Mesenchymal stem cell (in vitro differentiated cells and primary cell): Measurements from ENCODE around the gene SUPT20HL2.

Experiments used
- DNase-seq: peaks from one replicate; pipeline ENCODE4 v3.0.0-alpha.2; 2013
- H2AFZ ChIP-seq: one replicate; pipeline ENCODE4 v1.6.1; 2013; ENCODE audit warnings: low read depth, mild to moderate bottlenecking, control low read depth, inconsistent platforms, low read length, moderate library complexity
- H2AK5ac ChIP-seq: 2 replicates; pipeline ENCODE4 v1.6.1; 2013; ENCODE audit warnings: low read length, moderate library complexity, mild to moderate bottlenecking, inconsistent platforms; ENCODE audit not compliant: severe bottlenecking
- H2BK120ac ChIP-seq: one replicate; pipeline ENCODE4 v1.6.1; 2013; ENCODE audit warnings: low read depth, mild to moderate bottlenecking, inconsistent platforms, low read length, moderate library complexity
- H2BK12ac ChIP-seq, 2 experiments: one replicate each; pipeline ENCODE4 v1.6.1; 2013; ENCODE audit warnings: inconsistent platforms in 2 of 2, low read length in 2 of 2, mild to moderate bottlenecking in 2 of 2, moderate library complexity in 2 of 2, control low read depth in 1 of 2
- H2BK15ac ChIP-seq: one replicate; pipeline ENCODE4 v1.6.1; 2013; ENCODE audit warnings: mild to moderate bottlenecking, low read depth, inconsistent platforms; ENCODE audit not compliant: poor library complexity, severe bottlenecking
- H2BK5ac ChIP-seq: 2 replicates; pipeline ENCODE4 v1.6.1; 2013; ENCODE audit warnings: low read depth, mild to moderate bottlenecking, low read length, control low read depth, inconsistent platforms; ENCODE audit not compliant: poor library complexity, severe bottlenecking
- H3K14ac ChIP-seq, 2 experiments: one replicate each; pipeline ENCODE4 v1.6.1; 2013; ENCODE audit warnings: inconsistent platforms in 2 of 2, low read length in 2 of 2, control low read depth in 1 of 2, mild to moderate bottlenecking in 1 of 2, moderate library complexity in 1 of 2
- H3K18ac ChIP-seq, 2 experiments: one replicate each; pipeline ENCODE4 v1.6.1; 2013; ENCODE audit warnings: inconsistent platforms in 2 of 2, low read length in 2 of 2, control low read depth in 1 of 2, low read depth in 1 of 2, mild to moderate bottlenecking in 1 of 2
- H3K23ac ChIP-seq, 2 experiments: one replicate each; pipeline ENCODE4 v1.6.1; 2013; ENCODE audit warnings: inconsistent platforms in 2 of 2, low read length in 2 of 2, mild to moderate bottlenecking in 2 of 2, moderate library complexity in 2 of 2, control low read depth in 1 of 2
- H3K27ac ChIP-seq: 2 replicates; pipeline ENCODE4 v1.5.1; 2013; ENCODE audit warnings: mild to moderate bottlenecking, moderate library complexity, low read length, control low read depth, inconsistent platforms; ENCODE audit not compliant: poor library complexity, severe bottlenecking
- H3K27me3 ChIP-seq, 2 experiments: 2 replicates each; pipeline versions ENCODE4 v1.6.1 to v1.7.0; 2013; ENCODE audit warnings: low read length in 2 of 2, mild to moderate bottlenecking in 2 of 2, moderate library complexity in 2 of 2, control low read depth in 1 of 2, inconsistent platforms in 1 of 2; ENCODE audit not compliant: control insufficient read depth in 1 of 2, insufficient read depth in 1 of 2
- H3K36me3 ChIP-seq, 2 experiments: 2 replicates each; pipeline versions ENCODE4 v1.6.1 to v1.7.0; 2013; ENCODE audit warnings: low read length in 2 of 2, control low read depth in 1 of 2, inconsistent platforms in 1 of 2, low read depth in 1 of 2, mild to moderate bottlenecking in 1 of 2; ENCODE audit not compliant: insufficient read depth in 2 of 2, control insufficient read depth in 1 of 2
- H3K4ac ChIP-seq, 2 experiments: one replicate each; pipeline ENCODE4 v1.6.1; 2013; ENCODE audit warnings: inconsistent platforms in 2 of 2, low read length in 2 of 2, mild to moderate bottlenecking in 2 of 2, moderate library complexity in 2 of 2, control low read depth in 1 of 2, low read depth in 1 of 2
- H3K4me1 ChIP-seq: 2 replicates; pipeline ENCODE4 v1.6.1; 2013; ENCODE audit warnings: low read depth, low read length, control low read depth; ENCODE audit not compliant: control insufficient read depth, insufficient read depth
- H3K4me2 ChIP-seq: 2 replicates; pipeline ENCODE4 v1.6.1; 2013; ENCODE audit warnings: low read length, mild to moderate bottlenecking, inconsistent platforms; ENCODE audit not compliant: poor library complexity, severe bottlenecking
- H3K4me3 ChIP-seq, 2 experiments: 2 replicates each; pipeline versions ENCODE4 v1.5.1 to v1.7.0; 2013; ENCODE audit warnings: low read length in 2 of 2, mild to moderate bottlenecking in 2 of 2, control low read depth in 1 of 2, low read depth in 1 of 2; ENCODE audit not compliant: insufficient read depth in 1 of 2
- H3K79me1 ChIP-seq: replicated peaks from 2 replicates; pipeline ENCODE4 v1.6.1; 2013; ENCODE audit warnings: mild to moderate bottlenecking, control low read depth, low read length, inconsistent platforms; ENCODE audit not compliant: poor library complexity, severe bottlenecking
- H3K9ac ChIP-seq: 2 replicates; pipeline ENCODE4 v1.7.0; 2013; ENCODE audit warnings: mild to moderate bottlenecking, low read length, moderate library complexity
- H3K9me3 ChIP-seq: 2 replicates; pipeline ENCODE4 v1.7.0; 2013; ENCODE audit warnings: mild to moderate bottlenecking, low read length; ENCODE audit not compliant: control insufficient read depth
- H4K8ac ChIP-seq: one replicate; pipeline ENCODE4 v1.6.1; 2013; ENCODE audit warnings: inconsistent platforms, mild to moderate bottlenecking, low read length, moderate library complexity
- H4K91ac ChIP-seq: one replicate; pipeline ENCODE4 v1.6.1; 2013; ENCODE audit warnings: mild to moderate bottlenecking, low read length, inconsistent platforms
- WGBS: methylation state at CpG from one replicate; pipeline ENCODE4 v1.1.7; 2013; ENCODE audit warnings: mixed read lengths; 5-methylcytosine and 5-hydroxymethylcytosine counted together

The SUPT20HL2 gene

DNA sequence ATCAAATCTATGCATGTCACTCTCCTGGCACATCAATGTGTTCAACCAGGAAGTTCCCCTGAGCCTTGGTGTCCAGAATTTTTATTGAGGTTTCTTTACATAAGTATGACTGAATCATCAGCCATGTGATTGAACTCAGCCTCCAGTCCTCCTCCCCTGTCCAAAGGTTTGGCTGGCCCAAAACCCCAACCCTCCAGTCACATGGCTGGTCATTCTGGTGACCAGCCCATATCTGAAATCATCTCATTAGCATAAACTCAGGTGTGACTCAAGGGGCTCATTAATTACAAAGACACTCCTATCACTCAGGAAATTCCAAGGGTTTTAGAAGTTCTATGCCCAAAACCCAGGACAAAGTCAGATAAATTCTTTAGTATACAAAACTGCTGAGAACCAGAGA is 20.6 kb upstream of the SUPT20HL2 start:
- Histone ChIP-seq H3K4me1 (no peaks in the 10 kb centered on the region), H3K4ac (no peak overlapping the region), H3K9ac (peak overlapping the region; percentile 18), H3K36me3 (no peaks in the 10 kb centered on the region), H3K18ac (no peak overlapping the region), H4K91ac (no peak overlapping the region), H2BK5ac (no peak overlapping the region), H3K23ac (no peak overlapping the region), H3K4me3 (no peak overlapping the region), H3K27ac (no peak overlapping the region), H3K27me3 (peaks cover 0 to 6% of the 10 kb centered on the region in 2 experiments), H2BK120ac (no peak overlapping the region), H2BK15ac (no peak overlapping the region), H3K79me1 (no peaks in the 10 kb centered on the region), H3K9me3 (no peaks in the 10 kb centered on the region), H2AK5ac (no peak overlapping the region), H2AFZ (no peak overlapping the region), H2BK12ac (no peak overlapping the region), H3K4me2 (no peak overlapping the region), H4K8ac (no peak overlapping the region), H3K14ac (no peak overlapping the region)
- no peak for DNase-seq

DNA sequence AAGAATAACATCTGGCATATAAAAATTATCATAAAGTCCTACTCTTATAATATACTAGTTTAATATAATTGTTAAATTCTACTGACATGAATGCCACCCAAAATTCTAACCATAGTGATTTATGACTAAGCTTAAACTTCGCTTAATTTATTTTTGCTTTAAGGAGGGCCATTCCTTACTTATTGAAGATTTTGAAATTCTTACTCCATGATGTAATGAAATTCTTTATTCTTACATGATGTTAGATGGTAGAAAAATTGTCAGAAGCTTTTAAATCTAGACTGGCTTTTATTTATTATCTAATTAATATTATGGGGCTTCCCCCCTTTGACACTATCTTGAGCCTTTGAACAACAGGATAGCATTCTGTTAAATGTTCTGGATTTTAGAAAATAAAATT is 19.5 kb upstream of the SUPT20HL2 start:
- Histone ChIP-seq H2AFZ (no peak overlapping the region), H2BK12ac (no peak overlapping the region), H3K9ac (peak overlapping the region; percentile 18), H3K4me2 (no peak overlapping the region), H3K4me1 (no peaks in the 10 kb centered on the region), H4K8ac (no peak overlapping the region), H2BK15ac (no peak overlapping the region), H3K27me3 (peaks cover 0 to 6% of the 10 kb centered on the region in 2 experiments), H3K4ac (no peak overlapping the region), H3K14ac (no peak overlapping the region), H2BK5ac (no peak overlapping the region), H3K27ac (no peak overlapping the region), H4K91ac (no peak overlapping the region), H3K36me3 (no peaks in the 10 kb centered on the region), H2AK5ac (no peak overlapping the region), H3K79me1 (no peaks in the 10 kb centered on the region), H3K9me3 (no peaks in the 10 kb centered on the region), H3K18ac (no peak overlapping the region), H3K4me3 (no peak overlapping the region), H3K23ac (no peak overlapping the region), H2BK120ac (no peak overlapping the region)
- no peak for DNase-seq
- WGBS, result no CpG with 5 or more reads among the region's 1 CpG

DNA sequence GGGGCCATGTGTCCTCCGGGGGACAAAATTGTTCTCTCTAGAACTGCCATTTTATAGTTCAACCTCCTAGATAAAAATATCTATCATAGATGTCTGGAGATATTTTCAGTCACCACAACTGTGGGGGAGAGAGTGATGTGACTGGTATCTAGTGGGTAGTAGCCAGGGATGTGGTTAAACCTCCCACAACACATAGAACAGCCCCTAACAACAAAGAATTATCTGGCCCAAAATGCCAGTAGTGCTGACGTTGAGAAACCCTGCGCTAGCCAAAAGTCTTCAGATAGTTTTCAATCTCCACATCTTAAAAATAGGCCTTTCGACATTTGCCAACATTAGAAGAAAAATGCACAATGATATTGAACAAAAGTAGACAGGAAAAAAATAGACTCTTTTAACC is 19.0 kb upstream of the SUPT20HL2 start:
- no peak for DNase-seq
- Histone ChIP-seq H3K27ac (no peak overlapping the region), H2BK5ac (no peak overlapping the region), H3K4me3 (no peak overlapping the region), H3K79me1 (no peaks in the 10 kb centered on the region), H2AK5ac (no peak overlapping the region), H2BK120ac (no peak overlapping the region), H3K4ac (no peak overlapping the region), H3K23ac (no peak overlapping the region), H3K27me3 (peaks cover 0 to 6% of the 10 kb centered on the region in 2 experiments), H4K91ac (no peak overlapping the region), H2AFZ (no peak overlapping the region), H2BK15ac (no peak overlapping the region), H3K18ac (no peak overlapping the region), H3K9ac (no peak overlapping the region), H3K4me1 (no peaks in the 10 kb centered on the region), H3K36me3 (no peaks in the 10 kb centered on the region), H3K14ac (no peak overlapping the region), H3K9me3 (no peaks in the 10 kb centered on the region), H3K4me2 (no peak overlapping the region), H2BK12ac (no peak overlapping the region), H4K8ac (no peak overlapping the region)
- 100% methylated on average over 1 of the region's 4 CpGs for WGBS

DNA sequence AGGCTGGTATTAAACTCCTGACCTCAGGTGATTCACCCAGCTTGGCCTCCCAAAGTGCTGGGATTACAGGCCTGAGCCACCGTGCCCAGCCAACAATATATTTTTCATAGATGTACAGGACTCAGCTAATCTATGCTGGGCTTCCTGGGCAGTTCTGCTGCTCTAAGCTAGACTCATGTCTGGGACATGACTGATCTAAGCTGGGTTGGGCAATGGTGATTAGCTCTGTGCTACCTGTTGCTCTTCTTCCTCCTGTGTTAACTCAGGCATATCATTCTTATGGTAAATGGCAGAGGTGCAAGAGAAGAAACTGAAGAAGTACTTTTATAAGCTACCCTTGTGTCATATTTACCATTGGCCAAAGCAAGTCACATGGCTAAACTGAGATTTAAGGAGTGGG is 11.4 kb upstream of the SUPT20HL2 start:
- Histone ChIP-seq H2BK120ac (no peak overlapping the region), H3K9me3 (no peaks in the 10 kb centered on the region), H3K36me3 (no peaks in the 10 kb centered on the region), H3K9ac (no peak overlapping the region), H4K91ac (no peak overlapping the region), H3K4ac (no peak overlapping the region), H2AFZ (no peak overlapping the region), H3K4me2 (no peak overlapping the region), H3K27me3 (peaks cover 0 to 18% of the 10 kb centered on the region in 2 experiments), H3K14ac (no peak overlapping the region), H2BK5ac (no peak overlapping the region), H2BK15ac (no peak overlapping the region), H3K18ac (no peak overlapping the region), H3K27ac (no peak overlapping the region), H3K23ac (no peak overlapping the region), H2AK5ac (no peak overlapping the region), H3K4me3 (no peak overlapping the region), H4K8ac (no peak overlapping the region), H2BK12ac (no peak overlapping the region), H3K79me1 (no peaks in the 10 kb centered on the region), H3K4me1 (no peaks in the 10 kb centered on the region)
- no peak for DNase-seq
- WGBS, result no CpG with 5 or more reads among the region's 1 CpG
